GM21423 (cell line): ENCODE results near the gene MYO5A.
A peak's percentile ranks its signal among the peaks of the same experiment; 100 is the strongest.

Experiments
- ATAC-seq: cut with Tn5 transposase; IDR thresholded peaks from one replicate; pipeline ENCODE4 v1.9.1; 2021; ENCODE audit warnings: mild to moderate bottlenecking, moderate library complexity; ENCODE audit not compliant: unreplicated experiment

Gene MYO5A

DNA sequence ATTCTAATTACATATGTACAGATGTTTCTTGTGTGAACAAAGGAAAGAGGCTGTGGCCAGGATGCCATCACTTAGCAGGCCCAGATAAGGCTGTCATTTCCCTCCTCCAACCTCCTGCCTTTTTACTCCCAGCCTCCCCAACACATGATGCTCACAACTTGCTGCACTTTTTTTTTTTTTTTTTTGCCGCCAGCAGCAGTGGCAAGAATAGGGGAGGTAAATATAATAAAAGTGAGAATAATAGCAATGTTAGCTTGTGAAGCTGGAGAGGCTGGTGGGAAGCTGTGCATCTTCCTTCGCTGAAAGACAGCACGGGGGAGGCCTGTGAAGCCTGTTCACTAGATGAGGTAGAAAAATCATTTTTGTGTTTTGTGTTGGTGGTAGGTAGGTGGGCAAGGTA, 190.6 kb downstream of the MYO5A start:
- ATAC-seq: no peak

DNA sequence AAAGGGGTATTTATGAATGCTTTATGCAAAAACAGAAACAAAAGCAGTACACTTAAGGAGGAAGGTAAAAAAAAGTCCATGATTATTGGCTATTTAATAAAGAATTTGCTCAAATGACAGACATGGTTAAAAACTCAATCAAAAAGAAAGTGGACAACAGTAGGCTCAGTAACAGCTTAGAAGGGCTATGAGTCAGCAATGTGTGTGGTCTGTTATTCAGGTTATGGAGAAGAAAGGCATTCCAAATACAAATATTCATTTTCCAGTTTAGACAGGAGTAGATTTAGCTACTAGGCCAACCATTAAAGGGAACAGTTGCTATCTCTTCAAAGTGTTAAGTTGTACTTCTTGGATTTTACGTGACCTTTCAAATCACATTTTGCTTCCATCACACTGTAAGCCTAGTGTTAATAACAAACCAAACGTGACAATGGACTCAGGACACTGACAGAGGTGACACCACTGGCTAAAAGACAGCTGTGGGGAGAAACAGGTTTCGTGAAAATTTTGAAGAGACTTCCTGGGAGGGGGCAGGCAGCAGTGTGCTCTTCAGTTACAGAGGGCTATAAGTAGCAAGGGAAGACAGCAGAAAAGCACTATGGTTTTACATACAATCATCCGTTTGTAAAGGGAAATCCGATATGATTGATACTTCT, 191.4 kb downstream of the MYO5A start:
- no peak for ATAC-seq

DNA sequence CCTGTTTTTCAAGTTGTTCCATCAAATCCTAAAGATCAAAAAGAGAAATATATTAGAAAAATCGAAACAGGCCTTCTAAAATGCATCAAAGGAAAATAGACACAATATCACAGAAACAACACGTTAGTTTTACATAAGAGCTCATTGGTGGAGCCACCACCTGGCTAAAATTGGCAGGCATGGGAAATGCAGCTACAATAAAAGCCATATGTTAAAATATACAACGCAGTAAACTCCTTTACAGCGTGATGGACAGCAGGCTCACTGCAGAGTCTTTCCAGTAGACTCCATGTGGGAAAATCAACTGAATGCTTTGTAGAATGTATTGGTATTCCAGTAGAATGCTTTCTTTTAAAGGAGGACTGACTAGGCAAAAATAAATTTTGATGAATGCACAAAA, 192.2 kb downstream of the MYO5A start:
- ATAC-seq: no peak

DNA sequence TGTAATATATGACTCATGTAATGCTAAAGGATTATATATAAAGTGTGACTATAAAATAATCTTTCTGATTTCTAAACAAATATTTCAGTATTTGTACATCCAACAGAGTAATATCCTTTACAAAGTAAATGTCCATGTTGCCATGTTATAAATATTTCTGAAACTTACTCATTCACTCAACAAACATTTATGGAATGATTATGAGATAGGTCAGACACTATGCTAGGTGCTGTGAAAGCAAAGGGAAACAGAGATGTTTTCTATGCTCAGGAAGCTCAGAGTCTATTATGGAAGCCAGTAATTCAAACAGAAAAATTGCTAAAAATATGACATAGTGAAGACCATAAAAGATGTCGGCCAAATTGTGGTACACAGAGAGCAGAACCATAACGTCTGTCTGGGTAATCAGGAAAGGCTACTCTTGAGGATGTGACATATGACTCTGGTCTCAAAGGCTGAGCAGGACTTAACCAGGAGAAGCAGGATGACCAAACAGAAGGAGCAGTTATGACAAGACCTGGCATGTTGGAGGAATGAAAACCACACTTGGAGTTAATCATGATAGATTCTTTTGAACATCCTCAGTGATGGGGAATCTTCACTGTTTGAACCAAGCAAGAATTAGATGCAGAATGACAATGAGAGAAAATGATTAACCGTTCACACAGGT, 194.1 kb downstream of the MYO5A start:
- ATAC-seq: no peak

DNA sequence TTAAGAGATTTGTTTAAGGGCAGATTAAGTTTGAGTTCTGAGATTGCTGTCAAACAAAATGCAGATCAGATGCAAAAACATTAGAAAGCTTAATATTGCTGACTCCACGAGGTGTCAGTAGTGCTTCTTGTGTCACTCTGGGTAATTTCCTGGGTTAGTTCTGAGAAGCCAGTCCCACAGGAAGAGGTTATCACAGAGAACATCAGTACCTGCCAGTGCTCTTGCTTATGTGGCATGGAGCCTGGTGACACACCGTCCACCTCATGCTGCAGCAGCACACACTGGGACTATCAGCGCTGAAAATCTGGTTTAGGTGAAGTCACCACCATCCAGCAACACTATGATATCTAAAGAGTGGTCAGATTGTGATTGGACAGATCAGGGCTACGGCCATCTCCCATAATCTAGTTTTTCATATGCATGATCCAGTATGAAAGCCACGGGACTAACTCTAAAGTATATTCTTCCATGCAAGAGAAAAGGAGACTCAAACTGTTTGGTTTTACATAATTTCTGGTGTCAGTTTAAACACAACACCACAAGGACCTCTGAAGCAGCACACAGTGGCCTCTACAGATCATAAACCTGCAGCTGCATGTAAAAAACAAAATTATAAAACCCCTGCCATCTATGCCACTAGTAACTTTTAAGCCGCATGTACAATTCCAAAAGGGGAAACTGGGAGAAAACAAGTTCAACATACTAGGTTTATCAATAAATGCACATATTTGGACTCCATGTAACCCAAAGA, 197.0 kb downstream of the MYO5A start:
- ATAC-seq: peak; percentile 93

DNA sequence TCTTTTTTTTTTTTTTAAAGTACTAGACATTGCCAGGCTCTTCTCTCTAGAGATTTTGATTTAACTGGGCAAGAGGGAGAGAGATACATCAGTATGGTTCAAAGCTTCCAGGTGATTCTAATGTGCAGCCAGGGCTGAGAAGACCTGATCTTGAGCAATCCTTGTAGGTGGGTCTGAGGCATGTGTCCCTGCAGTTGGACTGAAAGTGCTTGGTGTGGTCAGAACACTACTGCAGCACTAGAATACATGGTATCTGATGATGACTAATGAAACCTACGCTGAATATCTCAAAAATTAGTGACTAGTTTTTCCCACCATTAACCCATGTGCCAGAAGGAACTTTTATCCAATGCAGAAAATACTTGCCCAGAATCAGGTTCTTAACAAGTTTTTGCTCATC, 198.7 kb downstream of the MYO5A start:
- ATAC-seq: no peak

DNA sequence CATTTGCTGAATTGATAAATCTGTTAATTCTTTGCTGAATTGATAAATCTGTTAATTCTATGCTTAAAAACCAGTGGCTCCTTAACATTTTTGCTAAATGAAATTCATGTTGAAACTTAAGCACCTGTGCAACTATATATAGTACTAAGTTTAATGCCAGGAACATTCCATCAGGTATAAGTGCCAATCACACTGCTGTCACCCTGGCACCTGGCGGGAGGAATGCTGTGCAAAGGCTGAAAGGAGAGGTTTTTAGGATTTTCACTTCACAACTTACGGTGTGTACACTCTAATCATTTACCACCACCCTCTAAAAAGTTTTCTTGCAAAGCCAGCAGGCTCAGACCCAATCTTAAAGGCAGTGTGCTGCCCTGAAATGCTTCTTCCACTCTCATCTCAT, 199.5 kb downstream of the MYO5A start:
- no peak for ATAC-seq

DNA sequence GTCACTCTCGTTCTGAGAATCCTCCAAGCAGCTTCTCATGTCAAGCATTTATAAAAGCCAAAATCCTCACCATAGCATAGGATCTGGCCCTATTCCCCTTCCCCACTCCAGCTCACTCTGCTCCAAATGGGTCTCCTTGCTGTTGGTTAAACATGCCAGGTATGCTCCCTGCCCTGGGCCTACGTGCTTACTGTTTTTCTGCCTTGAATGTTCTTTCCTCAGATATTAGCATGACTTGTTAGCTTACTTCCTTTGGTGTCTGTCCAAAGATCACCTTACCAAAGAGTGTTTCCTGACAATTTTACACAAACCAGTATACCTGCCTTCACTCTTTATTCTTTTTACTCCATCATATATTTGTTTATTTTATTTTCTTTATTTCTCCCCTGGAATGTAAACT, 200.0 kb downstream of the MYO5A start:
- no peak for ATAC-seq

DNA sequence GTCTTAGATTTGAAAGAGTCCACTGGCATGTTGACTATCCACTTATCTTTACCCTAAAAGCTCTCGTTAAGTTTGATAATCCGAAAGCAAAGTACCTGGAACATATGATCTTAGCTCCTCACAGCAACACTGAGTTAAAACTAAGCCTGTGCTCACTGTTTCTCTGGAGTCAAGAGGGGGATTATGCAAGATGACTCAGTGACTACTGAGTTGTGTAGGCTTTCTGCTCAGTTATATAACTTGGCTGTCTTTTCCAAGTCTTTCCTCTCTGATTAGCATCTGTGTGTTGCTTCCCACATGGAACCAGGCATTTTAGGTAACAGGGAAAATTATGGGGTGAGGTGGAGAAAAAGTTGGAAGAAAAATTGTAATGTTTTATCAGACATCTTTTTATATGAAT, 201.9 kb downstream of the MYO5A start:
- no peak for ATAC-seq

DNA sequence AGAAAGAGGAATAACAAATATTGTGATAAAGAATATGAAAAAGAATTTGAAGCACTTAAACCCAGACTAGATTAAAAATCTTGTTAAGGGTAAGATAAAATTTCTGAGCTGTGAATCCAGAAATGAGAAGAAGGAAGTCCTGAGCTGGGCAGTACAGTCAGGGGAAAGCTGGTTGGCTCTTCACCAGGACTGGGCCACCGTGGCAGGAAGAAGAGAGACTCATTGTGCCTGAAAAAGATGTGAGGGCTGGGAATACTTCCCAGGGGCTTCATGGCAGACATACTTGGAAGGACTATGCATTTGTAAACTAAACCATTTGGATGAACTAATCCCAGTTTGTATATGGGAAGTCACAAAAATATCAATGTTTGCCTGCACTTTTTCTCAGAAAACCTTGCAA, 204.6 kb downstream of the MYO5A start:
- ATAC-seq: no peak

DNA sequence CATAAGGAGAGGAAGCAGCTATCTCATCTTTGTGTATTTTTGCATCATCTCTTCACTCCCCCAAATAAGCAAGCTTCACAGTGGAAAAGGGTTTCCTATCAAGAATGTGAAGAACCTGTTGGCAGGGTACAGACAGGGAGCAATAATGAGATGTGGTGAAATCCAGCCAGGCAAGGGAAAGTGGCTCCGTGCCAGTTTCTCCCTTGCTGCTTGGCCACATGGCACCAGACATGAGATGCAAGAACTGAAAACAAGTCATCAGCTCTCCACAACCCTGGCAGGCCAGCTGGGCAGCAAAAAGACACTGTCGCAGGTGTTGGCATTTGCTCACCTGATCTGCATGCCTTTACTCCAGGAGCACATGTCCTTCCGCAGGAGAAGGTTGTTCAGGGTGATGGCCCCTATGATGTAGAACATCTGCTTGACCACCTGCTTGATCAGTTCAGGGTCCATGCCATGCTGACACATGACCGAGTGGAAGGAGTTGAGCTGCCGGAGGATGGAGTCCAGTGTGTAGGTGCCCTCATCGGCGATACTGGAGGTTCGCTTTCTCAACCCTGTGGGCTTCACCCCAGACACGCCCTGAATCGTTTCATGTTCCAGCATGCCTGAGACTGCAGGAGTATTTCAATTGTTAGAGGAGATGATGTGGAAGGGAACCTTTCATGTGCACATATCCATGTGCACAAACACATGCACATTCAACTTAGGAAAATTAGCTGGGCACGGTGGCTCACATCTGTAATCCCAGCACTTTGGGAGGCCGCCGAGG, 209.8 kb downstream of the MYO5A start:
- ATAC-seq: no peak

DNA sequence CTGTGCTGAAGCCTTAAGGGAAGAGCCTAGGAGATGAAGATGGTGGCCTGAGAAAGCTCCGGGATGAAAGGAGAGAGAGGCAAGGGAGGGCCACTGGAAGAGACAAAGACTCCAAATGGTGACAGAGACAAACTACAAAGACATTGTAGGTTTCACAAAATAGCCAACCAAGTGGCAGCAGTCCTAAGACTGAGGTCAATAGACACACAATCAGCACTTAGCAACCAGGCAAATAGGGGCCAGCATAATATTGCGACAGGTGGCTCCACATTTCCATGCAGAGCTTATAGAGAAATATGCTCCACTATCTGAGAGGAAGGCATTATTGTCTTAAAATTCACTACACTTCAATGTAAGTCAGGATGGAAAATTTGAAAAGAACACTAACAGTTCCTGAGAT, 211.0 kb downstream of the MYO5A start:
- no peak for ATAC-seq

DNA sequence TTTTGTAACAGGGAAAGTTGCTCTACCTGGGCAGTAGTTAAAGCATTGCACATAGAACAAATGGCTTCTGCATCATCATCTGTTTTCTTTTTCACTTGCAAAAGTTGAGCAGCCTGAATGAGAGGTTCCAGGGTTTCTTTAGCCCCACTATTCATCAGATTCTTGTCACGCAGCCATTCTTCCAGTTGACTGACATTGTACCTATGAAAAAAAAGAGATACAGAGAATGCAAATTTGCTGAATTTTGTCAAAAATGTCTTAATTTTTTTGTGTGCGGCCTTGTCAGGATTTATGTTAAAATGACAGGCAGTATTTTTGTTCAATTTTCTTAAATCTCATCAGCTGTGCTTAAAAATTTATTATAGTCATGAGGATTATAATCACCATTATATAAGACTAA, 211.7 kb downstream of the MYO5A start:
- no peak for ATAC-seq

DNA sequence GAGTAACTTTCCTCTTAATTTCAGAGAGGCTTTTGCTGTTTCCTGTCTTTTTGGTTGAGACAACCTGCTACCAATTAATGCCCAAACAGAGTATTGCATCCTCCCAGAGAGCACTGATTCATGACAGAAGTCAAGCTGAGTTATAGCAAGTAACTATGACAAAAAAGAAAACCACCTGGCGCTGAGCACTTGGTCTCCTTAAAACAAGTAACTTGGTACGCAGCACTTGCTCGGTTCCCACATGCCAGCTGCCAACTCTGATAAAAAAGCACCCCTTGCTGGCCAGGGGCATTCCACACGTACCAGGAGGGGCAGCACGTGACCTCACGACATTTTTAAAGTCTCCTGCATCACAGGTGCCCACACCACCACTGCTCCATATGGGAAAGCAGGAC, 219.5 kb downstream of the MYO5A start:
- peak; percentile 60 for ATAC-seq

DNA sequence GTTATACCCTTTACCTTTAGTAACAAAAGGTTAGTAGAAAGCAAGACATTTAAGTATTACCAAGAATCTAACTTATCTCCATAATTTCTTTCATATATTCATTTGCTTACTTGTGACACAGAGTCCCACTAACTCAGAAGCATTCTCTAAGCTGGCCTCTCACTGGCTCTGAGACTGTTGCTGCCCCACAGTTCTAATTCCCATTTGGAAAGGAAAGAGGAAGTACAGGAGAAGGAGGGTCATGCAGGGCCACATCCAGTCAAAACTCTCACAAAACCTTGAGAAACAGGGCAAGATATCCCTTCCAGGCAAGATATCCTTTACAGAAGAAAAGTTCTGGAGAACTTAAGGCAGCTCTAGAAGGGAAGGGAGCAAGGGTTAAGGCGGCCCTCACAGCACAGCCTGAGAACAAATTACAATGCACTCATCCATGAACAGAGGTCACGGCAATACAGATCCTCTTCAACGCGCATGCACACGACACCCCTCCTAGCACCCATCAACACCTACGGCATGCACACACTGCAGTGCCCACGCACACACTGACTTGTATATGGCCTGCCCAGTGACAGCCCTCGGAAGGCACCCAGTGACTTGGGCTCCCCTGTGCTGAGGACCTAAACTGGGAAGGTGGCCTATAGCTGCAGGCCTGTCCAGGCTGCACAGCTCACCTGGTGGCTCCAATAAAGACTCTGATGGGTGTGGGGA, 220.1 kb downstream of the MYO5A start:
- peak; percentile 74 for ATAC-seq

DNA sequence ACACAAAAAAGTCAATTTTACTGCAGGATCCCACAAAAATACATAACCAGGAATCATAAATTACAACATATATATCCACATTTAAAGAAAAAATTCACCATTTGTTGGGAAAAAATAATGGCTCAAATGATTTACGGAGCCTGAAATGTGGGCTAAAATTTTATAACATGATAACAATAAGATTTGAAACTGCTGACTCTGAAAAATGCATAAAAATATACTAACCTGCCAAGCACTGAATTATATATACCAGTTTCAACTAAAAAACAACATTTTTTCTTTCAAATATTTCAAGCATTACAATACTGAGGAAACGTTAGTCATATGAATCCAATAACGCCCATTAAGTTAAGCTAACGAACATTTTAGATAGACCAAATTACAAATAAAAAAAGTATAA, 220.8 kb downstream of the MYO5A start:
- ATAC-seq: no peak

DNA sequence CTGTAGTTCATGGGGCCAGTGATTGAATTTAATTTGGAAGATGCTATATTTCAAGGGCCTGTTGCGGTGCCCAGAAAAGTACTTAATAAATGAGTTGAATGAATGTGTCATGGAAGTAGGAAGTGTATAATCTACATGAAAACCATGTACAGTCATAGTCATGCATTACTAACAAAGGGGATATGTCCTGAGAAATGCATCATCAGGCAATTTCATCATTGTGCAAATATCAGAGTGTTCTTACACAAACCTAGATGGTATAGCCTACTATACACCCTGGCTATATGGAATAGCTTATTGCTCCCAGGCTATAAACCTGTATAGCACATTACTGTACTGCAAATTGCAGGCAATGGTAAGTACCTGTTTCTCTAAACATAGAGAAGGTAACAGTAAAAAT, 222.4 kb downstream of the MYO5A start:
- ATAC-seq: no peak

DNA sequence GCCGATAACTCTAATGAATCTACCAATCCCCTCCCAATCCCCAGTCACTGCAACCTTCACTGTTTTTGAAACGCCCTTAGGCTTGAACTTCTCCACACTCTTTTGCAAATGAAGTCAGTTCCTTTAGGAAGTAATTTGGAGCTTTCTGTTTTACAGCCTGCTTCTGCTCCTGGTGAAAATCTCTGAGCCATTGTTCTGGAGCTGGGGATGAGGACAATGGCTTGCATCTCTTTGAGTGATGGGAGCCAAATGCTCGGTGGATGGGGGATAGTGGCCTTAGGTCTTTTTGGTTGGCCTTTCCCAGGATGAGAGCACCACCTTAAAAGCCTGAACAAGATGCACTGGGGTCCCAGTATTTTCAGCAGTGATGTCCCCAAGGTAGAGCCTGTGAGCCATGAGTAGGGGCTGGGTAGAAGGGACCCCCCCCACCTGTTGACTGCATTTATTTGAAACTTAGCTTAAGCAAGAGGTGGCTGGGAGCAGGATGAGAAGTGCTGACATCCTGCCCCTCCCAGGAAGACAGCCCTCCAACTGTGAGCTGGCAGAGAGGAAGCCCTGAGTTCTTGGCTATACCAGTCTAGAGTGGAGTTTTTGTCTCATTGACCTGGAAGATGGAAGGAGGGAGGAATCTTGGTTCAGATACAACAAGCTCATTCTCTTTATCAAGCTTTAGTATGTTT, 225.4 kb downstream of the MYO5A start:
- no peak for ATAC-seq

DNA sequence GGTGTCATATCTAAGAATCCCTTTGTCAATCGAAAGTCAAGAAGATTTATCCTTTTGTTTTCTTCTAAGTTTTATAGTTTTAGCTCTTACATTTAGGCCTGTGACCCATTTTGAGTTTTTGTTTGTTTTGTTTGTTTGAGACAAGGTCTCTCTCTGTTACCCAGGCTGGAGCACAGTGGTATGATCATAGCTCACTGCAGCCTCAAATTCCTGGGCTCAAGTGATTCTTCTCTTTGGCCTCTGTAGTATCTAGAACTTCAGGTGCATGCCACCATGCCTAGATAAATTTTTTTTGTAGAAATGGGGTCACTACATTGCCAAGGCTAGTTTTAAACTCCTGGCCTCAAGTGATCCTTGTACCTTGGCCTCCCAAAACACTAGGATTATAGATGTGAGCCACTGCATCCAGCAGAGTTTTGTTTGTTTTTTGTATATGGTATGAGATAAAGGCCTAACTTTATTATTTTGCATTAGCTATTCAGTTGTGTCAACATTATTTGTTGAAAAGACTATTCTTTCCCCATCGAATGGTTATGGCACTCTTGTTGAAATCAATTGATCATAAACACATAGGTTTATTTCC, 227.3 kb downstream of the MYO5A start:
- ATAC-seq: no peak

DNA sequence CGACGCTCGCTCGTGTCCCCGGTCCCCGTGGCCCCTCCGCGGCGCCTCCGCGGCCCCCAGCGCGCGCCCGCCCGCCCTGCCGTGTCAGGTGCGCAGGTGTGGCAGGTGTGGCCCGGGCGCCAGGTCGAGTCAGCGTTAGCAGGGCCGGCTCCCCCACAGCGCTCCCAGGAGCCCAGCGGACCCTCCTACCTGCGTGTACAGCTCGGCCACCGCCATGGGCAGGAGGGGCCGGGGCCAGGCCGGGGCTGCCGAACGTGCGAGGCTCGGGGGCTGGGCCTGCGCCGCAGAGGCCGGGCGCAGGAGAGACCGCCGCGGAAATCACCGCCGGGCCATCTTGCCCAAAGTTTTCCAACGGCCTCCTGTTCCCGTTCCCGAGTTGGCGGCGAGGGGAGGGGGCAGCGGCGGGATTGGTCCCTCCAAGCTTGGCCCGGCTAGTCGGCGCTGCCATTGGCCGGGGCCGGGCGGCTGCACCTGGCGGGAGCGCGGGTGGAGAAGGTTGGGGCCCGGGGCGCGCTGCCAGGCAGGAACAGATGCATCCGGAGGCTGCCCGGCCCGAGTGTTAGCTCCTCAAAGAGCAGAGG, 233.2 kb downstream of the MYO5A start, which contains the start of gene MYO5C:
Gene MYO5C, minus strand, starts transcription at position 384 of the 581 bp plus-strand sequence. Its CDS starts 168 bp downstream, at position 216.
- no peak for ATAC-seq
